ENCODE data around the gene GCN1.

DNA sequence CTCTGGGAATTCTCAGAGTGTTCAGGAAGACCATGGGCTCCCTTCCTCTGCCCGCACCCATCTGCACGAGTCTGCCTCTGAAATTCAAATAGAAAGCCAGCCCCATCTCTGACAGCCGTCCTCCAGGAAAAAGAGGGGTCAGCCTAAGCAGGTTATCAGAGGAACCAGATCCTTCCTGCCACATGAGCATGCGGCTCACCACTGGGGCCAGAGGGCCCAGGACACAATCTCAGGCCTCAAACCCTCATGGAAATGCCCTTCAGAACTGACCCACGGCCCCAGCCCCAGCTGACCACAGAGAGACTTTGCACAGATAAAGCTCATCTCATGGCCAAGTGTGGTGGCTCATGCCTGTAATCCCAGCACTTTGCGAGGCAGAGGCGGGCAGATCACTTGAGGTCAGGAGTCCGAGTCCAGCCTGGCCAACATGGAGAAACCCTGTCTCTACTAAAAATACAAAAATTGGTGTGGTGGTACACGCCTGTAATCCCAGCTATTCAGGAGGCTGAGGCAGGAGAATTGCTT lies 47.8 kb upstream of the GCN1 start:
- TF ChIP-seq POLR2A (IDR thresholded peaks at IDR 0.05) (no peak), CTCF (IDR thresholded peaks at IDR 0.05) (no peak)
